GM12892 (cell line): Measurements from ENCODE around the gene CAVIN1.

Experiments
- POLR2A ChIP-seq: IDR thresholded peaks from 2 replicates; pipeline ENCODE4 v1.6.1; 2011; ENCODE audit warnings: low read depth, low read length, control low read depth
- TAF1 ChIP-seq: IDR thresholded peaks from 2 replicates; pipeline ENCODE4 v1.6.1; 2011; ENCODE audit warnings: low read depth, mild to moderate bottlenecking, control low read depth, low read length, borderline replicate concordance

DNA sequence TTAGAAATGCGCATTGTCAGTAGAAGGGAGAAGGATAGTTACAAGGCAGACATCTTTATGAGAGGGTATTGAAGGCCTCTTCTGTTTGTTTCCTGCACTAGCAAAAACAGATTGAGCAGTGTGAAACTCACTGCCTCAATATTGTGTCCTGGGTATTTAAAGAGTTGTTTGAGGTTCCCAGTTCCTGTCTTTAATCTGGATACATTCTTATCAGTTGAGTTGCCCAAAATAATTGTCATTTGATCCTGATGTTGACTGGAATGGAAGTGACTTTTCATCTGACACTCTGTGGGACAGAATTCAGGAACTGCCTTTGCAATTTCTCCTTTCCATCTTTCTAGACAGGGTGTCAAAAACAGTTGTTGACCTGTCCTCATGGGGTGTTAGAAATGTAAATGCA is 37.3 kb upstream of the CAVIN1 start:
- no peak for TF ChIP-seq POLR2A
- TF ChIP-seq TAF1 = no peak
